BE2C (cell line): ENCODE results near the gene MFSD6L.

Source experiments
- DNase-seq: peaks from one replicate; pipeline ENCODE4 v3.0.0-alpha.2; 2020
- H3K27me3 ChIP-seq: fragments of 250-450 bp; sonication (Bioruptor Pico); 2 replicates; pipeline ENCODE4 v1.5.1; 2020; ENCODE audit warnings: mild to moderate bottlenecking
- H3K36me3 ChIP-seq: fragments of 250-450 bp; sonication (Bioruptor Pico); 2 replicates; pipeline ENCODE4 v1.5.1; 2020; ENCODE audit warnings: mild to moderate bottlenecking
- H3K4me1 ChIP-seq: fragments of 250-450 bp; sonication (Bioruptor Pico); 2 replicates; pipeline ENCODE4 v1.5.1; 2020
- H3K4me3 ChIP-seq: 2 replicates; pipeline ENCODE4 v1.5.1; 2011; ENCODE audit warnings: low read depth, low read length
- H3K9me3 ChIP-seq: fragments of 250-450 bp; sonication (Bioruptor Pico); 2 replicates; pipeline ENCODE4 v1.5.1; 2020
- TF ChIP-seq, protein P1 (sequence below): IDR thresholded peaks from 2 replicates; pipeline ENCODE4 v1.5.1; 2012; ENCODE audit warnings: mild to moderate bottlenecking, low read depth, low read length

The MFSD6L gene

DNA sequence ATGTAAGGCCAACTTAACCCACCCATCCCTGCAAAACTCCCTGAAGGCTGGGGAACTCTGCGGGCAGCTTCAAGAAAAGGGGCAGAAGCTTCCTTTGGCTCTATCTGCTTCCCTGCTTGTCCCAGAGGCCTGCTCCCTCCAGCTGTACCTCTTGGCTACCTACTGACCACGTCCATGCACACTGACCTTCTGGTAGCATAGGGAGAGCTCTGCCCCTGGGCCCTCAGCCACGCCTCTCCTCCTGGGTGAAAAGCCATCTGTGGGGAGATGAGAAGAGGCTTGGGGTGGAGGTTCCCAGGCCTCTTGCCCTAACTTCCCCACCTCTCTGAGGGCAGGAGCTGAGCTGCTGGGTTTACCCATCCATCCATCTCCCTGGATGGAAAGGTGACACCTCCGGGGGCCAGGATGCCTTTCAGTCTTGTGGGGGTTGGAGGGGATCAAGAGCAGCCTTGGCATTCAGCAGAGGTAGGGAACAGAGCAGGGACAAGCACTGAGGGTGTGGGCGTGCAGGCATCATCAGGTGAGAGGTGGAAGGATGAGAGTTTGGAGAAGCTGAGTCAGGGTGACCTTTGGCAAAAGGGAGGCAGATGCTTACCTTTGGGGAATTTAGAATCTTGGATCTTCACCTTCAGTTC lies 23.4 kb upstream of the MFSD6L start:
- no peaks in the 10 kb centered on the region for H3K27me3 ChIP-seq
- H3K4me3 ChIP-seq: no peak overlapping the region
- no peaks in the 10 kb centered on the region for H3K36me3 ChIP-seq
- H3K4me1 ChIP-seq: no peaks in the 10 kb centered on the region
- DNase-seq: no peak
- H3K9me3 ChIP-seq: no peaks in the 10 kb centered on the region
- TF ChIP-seq, protein P1, sequence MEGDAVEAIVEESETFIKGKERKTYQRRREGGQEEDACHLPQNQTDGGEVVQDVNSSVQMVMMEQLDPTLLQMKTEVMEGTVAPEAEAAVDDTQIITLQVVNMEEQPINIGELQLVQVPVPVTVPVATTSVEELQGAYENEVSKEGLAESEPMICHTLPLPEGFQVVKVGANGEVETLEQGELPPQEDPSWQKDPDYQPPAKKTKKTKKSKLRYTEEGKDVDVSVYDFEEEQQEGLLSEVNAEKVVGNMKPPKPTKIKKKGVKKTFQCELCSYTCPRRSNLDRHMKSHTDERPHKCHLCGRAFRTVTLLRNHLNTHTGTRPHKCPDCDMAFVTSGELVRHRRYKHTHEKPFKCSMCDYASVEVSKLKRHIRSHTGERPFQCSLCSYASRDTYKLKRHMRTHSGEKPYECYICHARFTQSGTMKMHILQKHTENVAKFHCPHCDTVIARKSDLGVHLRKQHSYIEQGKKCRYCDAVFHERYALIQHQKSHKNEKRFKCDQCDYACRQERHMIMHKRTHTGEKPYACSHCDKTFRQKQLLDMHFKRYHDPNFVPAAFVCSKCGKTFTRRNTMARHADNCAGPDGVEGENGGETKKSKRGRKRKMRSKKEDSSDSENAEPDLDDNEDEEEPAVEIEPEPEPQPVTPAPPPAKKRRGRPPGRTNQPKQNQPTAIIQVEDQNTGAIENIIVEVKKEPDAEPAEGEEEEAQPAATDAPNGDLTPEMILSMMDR: no peak

DNA sequence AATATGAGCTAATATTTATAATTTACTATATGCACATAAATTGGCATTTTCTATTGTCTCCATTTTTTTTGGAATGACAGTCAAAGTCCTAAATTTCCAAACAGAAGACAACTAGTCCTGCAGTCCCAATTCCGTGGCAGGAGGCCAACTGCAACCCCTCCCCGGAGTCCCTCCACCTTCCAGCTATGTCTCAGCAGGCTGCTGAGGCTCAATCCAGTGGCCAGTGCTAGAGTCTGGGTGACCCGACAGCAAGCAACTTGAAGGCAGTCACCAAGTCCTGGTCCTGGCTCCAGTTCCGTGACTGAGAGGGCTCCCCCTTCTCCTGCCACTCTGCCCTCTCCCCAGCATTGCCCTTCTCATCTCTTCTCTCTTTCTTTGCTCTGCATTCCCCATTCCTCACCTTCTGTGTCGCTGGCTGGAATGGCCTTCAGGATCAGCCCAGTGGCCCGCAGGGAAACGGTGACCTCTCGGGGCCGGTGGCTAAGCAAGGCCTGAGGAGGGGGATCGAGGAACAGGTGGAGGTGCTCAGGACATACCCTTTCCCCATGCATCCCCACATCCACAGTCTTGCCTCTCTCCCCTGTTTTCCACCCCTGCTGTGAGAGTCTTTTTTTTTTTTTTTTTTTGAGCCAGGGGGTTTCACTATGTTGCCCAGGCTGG lies 22.4 kb upstream of the MFSD6L start:
- Histone ChIP-seq H3K9me3 (no peaks in the 10 kb centered on the region), H3K27me3 (no peaks in the 10 kb centered on the region), H3K36me3 (no peaks in the 10 kb centered on the region), H3K4me3 (no peak overlapping the region), H3K4me1 (no peaks in the 10 kb centered on the region)
- TF ChIP-seq, protein P1: no peak
- DNase-seq: no peak

DNA sequence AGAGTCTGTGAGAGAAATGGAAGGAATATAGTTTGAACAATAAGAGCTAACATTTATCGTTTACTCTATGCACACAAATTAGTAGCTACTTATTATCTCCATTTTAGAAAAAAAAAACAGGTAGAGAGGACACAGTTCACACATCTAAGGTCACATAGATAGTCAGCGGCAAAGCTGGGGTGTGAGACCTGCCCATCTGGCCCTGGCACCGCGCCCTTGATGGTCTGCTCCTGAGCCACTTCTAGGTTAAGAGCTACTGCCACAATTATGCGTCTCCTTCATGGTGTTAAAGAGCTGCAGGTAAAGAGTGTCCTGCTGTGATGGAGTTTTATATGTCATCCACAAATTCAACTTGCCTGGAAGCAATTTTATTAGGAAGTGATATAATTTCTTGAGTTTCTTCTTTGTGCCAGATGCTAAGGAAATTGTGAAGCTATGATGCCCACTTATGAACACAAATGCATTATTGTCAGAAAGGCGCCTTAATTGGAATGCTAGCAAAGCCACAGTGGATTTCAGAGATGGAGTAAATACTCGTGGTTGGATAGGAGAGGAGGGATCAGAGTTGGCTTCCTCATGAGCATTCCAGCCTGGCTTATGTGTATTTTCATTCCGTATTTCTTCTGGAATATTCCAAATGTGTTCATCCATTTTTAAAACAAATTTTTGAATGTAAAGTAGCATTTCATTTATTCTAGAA lies 21.3 kb upstream of the MFSD6L start:
- no peak for DNase-seq
- TF ChIP-seq, protein P1: no peak
- H3K4me3 ChIP-seq: no peak overlapping the region

DNA sequence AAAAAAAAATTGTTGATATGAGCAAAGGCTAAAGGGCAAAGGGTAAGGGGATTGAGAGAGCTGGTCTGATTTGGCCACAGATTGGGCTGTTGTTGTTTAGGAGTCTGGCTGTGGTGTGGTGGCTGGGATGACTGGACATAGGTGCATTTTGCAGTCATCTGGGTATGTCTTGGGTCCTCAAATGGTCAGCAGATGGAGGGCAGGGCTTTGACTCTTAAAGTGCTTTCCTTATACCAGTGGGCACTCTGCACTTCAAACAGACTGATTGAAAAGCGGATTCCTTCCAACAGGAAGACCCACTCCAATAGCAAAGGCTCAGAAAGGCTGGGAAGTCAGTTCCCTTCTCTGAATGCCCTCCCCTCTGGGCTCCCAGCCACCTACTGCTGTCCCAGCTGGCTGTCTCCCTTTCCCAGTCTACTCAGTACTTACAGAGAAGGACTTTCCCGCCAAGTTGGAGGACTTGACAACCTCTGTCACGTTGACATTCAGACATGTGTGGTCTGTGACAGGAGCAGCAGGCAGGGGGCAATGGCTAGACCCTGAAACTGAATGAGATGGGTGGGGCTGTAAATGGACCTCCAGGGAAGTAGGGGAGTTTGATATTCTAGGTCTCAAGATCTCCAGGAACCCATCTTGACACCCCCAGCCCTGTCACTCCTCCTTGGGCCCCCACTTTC lies 19.6 kb upstream of the MFSD6L start:
- TF ChIP-seq, protein P1: no peak
- no peak for DNase-seq
- no peaks in the 10 kb centered on the region for H3K9me3 ChIP-seq
- H3K4me1 ChIP-seq: no peaks in the 10 kb centered on the region
- no peaks in the 10 kb centered on the region for H3K27me3 ChIP-seq
- H3K4me3 ChIP-seq: no peak overlapping the region
- no peaks in the 10 kb centered on the region for H3K36me3 ChIP-seq

More for the DNA sequence above, 21.3 kb upstream of the MFSD6L start:
- no peaks in the 10 kb centered on the region for H3K4me1 ChIP-seq
- no peaks in the 10 kb centered on the region for H3K36me3 ChIP-seq
- H3K27me3 ChIP-seq: no peaks in the 10 kb centered on the region
- H3K9me3 ChIP-seq: no peaks in the 10 kb centered on the region

DNA sequence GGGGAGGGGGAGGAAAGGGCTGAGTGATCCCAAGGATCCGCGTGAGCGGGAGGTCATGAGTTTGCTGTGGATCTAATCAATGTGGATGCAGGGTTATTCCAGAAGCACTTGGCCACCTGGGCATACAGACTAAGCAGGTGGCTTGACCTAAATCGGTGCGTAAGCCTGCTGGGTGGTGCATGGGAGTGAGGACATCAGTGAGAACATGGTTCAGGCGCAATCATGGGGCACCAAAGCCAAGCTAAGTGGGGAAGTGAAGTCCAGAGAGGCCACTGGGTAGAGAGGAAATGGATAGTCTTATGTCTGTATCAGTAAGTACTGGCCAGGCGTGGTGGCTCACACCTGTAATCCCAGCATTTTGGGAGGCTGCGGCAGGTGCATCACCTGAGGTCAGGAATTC lies 18.9 kb upstream of the MFSD6L start:
- H3K4me1 ChIP-seq: no peaks in the 10 kb centered on the region
- no peak for DNase-seq
- H3K27me3 ChIP-seq: no peaks in the 10 kb centered on the region
- H3K9me3 ChIP-seq: no peaks in the 10 kb centered on the region
- TF ChIP-seq, protein P1: no peak
- H3K36me3 ChIP-seq: no peaks in the 10 kb centered on the region
- H3K4me3 ChIP-seq: no peak overlapping the region
